Lung (tissue), 12 donors: ENCODE data around the gene EPHB2. TPM values are rescaled to one million over a fixed set of nuclear protein-coding genes. Genes with fewer than 3 reads are reported as not detected.

Experiments used
- ATAC-seq: fragments of 200-7000 bp; cut with Tn5 transposase; one replicate; pipeline ENCODE4 v1.9.1; 2020; ENCODE audit warnings: moderate number of reproducible peaks; ENCODE audit not compliant: insufficient read depth, low FRiP score
- DNase-seq, 3 donors: peaks; one replicate each; pipeline ENCODE4 v3.0.0-alpha.2; 2013 to 2017
- H3K27ac ChIP-seq, 2 donors: one replicate each; pipeline ENCODE4 v1.5.1; 2013; ENCODE audit warnings: mild to moderate bottlenecking in 2 of 2, moderate library complexity in 2 of 2, control low read depth in 1 of 2, inconsistent platforms in 1 of 2, low read depth in 1 of 2, low read length in 1 of 2
- H3K27me3 ChIP-seq, 3 donors: one replicate each; pipeline ENCODE4 v1.5.1; 2013; ENCODE audit warnings: low read length in 2 of 3; ENCODE audit not compliant: control insufficient read depth in 3 of 3, insufficient read depth in 3 of 3
- H3K36me3 ChIP-seq, 4 donors: one replicate each; pipeline ENCODE4 v1.5.1; 2013; ENCODE audit warnings: low read length in 4 of 4, mild to moderate bottlenecking in 1 of 4, moderate library complexity in 1 of 4; ENCODE audit not compliant: control insufficient read depth in 4 of 4, insufficient read depth in 4 of 4
- H3K4me1 ChIP-seq, 5 donors: one replicate each; pipeline ENCODE4 v1.5.1; 2013; ENCODE audit warnings: low read length in 5 of 5, mild to moderate bottlenecking in 2 of 5, moderate library complexity in 1 of 5; ENCODE audit not compliant: control insufficient read depth in 5 of 5, insufficient read depth in 5 of 5
- H3K4me3 ChIP-seq: one replicate; pipeline ENCODE4 v1.5.1; 2013; ENCODE audit warnings: mild to moderate bottlenecking, control low read depth, moderate library complexity
- H3K9ac ChIP-seq, 2 donors: one replicate each; pipeline ENCODE4 v1.5.1; 2013; ENCODE audit warnings: low read length in 2 of 2, control low read depth in 1 of 2; ENCODE audit not compliant: insufficient read depth in 1 of 2
- H3K9me3 ChIP-seq, 4 donors: one replicate each; pipeline ENCODE4 v1.5.1; 2013; ENCODE audit warnings: low read length in 3 of 4, mild to moderate bottlenecking in 1 of 4, moderate library complexity in 1 of 4; ENCODE audit not compliant: control insufficient read depth in 4 of 4, insufficient read depth in 3 of 4
- CTCF ChIP-seq: IDR thresholded peaks from 2 replicates; pipeline ENCODE4 v1.5.1; 2012; ENCODE audit warnings: mild to moderate bottlenecking; ENCODE audit errors: control extremely low read depth, extremely low read depth
- WGBS, 2 donors: extraction: QIAGEN DNeasy Blood & Tissue Kit; methylation state at CpG; one replicate each; pipeline ENCODE4 v1.1.7; 2013; 5-methylcytosine and 5-hydroxymethylcytosine counted together
- polyA plus RNA-seq, 2 donors: library from polyadenylated mRNA; stranded (reverse); fragments of 200-250 nt; gene quantifications; one replicate each; pipeline ENCODE4 v1.2.1, GENCODE V29; 2013
- total RNA-seq, 2 donors: library from RNA; depleted of rRNA in 1 of 2; stranded (reverse); fragments of >200 nt in 1 of 2; gene quantifications; one replicate each; pipeline ENCODE4 v1.2.1, GENCODE V29; 2014 to 2021
- donor health status: control.
- donor health status: control.
- donor health status: Bipolar disorder and iron deficiency.
- donor health status: healthy.
- donor health status: DM: yes; HTN: yes; CAD: no.

Gene EPHB2
- total and polyA plus RNA-seq, 4 donors: 1.2 to 8.5 (median 5.8) TPM

DNA sequence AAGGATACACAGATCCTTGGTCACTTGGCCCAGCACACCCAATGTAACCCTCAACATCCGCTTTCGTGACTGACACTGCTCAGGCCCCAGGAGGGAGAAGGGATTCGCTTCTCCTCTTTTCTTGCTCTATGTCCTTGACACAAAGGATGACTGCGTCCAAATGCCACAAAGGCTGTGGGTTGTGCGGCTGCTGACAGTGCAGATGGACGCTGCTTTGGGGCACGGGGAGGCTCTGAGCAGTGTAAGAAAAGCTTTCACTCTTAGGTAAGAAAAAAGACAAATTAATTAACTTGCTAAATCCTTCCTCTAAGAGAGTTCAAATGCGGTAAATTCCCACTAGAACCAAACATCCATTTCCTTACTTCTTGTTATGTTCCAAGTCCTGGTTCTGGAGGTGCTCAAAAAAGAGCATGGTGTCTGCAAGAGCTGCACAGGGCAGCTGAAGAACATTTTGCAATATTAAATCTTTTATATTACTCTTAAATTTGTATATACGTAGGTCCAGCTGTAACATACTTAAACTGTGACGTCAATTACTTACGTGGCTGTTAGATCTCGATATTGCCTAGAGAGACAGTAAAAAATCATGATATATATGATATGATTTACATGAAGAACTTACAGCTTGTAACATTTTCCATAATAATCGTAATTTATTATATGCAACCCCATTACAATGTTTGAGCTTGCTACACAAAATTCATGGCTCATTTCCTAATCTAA is 19.4 kb upstream of the EPHB2 start:
- TF ChIP-seq CTCF: no peak
- no peaks in the 10 kb centered on the region for H3K27me3 ChIP-seq
- no peaks in the 10 kb centered on the region for H3K9me3 ChIP-seq
- 69 to 81% methylated on average over 13 of the region's 13 CpGs for WGBS, 2 donors
- DNase-seq: no peak
- peaks cover 0 to 6% (median 0%) of the 10 kb centered on the region in 5 donors for H3K4me1 ChIP-seq
- H3K36me3 ChIP-seq: no peaks in the 10 kb centered on the region
- H3K9ac ChIP-seq: peak overlapping the region in 1 of 2 donors; percentile 7
- H3K4me3 ChIP-seq: no peak overlapping the region
- no peak overlapping the region for H3K27ac ChIP-seq
- ATAC-seq: no peak

DNA sequence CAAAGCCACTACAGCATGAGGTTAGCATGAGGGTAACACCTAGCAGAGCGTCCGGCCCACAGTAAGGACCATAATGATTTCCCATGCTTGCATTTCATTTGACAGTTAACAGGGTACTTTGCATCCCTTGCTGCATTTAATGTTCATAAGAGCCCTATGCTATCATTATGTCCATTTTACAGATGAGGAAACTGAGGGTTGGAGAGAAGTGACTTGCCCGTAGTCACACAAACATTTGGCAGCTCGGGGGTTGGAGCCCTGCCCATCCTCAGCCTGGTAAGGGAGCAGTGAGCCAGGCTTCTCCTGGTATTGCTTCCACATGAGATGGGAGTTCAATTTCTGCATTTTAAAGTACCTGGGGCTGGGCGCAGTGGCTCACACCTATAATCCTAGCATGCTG is 16.5 kb upstream of the EPHB2 start:
- no peak for ATAC-seq
- DNase-seq: no peak
- Histone ChIP-seq H3K36me3 (no peaks in the 10 kb centered on the region), H3K27ac (no peak overlapping the region), H3K27me3 (no peaks in the 10 kb centered on the region), H3K9me3 (no peaks in the 10 kb centered on the region), H3K9ac (no peak overlapping the region), H3K4me3 (no peak overlapping the region), H3K4me1 (peaks cover 0 to 6% (median 0%) of the 10 kb centered on the region in 5 donors)
- TF ChIP-seq CTCF: no peak
- WGBS, 2 donors: 92% methylated on average over 5 of the region's 5 CpGs

DNA sequence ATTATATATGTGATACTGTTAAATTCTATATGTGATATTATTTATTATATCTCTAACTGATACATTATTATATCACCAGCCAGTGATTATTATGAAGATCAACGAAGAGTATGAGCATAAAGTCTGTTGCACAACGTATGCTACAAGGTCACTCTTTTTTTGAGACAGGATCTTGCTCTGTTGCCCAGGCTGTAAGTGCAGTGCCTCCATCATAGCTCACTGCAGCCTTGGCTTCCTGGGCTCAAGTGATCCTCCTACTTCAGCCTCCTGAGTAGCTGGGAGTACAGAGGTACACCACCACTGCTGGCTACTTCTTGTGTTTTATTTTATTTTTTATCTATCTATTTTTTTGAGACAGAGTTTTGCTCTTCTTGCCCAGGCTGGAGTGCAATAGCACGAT is 14.0 kb upstream of the EPHB2 start:
- 80 to 83% methylated on average over 3 of the region's 3 CpGs for WGBS, 2 donors
- no peak for TF ChIP-seq CTCF
- Histone ChIP-seq H3K4me1 (no peaks in the 10 kb centered on the region), H3K4me3 (no peak overlapping the region), H3K27ac (no peak overlapping the region), H3K9me3 (no peaks in the 10 kb centered on the region), H3K36me3 (no peaks in the 10 kb centered on the region), H3K27me3 (no peaks in the 10 kb centered on the region), H3K9ac (no peak overlapping the region)
- no peak for DNase-seq
- no peak for ATAC-seq

- no peak for TF ChIP-seq CTCF
- WGBS, 2 donors: 72 to 82% methylated on average over 5 of the region's 5 CpGs
- no peaks in the 10 kb centered on the region for H3K36me3 ChIP-seq
- no peak overlapping the region for H3K27ac ChIP-seq
- H3K4me3 ChIP-seq: no peak overlapping the region
- no peaks in the 10 kb centered on the region for H3K4me1 ChIP-seq
- no peaks in the 10 kb centered on the region for H3K27me3 ChIP-seq
- no peak for ATAC-seq
- DNase-seq: no peak
- no peaks in the 10 kb centered on the region for H3K9me3 ChIP-seq
- H3K9ac ChIP-seq: no peak overlapping the region
Measured at GRCh38 chr1:22697980-22698379, 12.7 kb upstream of the EPHB2 start.
